NT2/D1 (cell line): ENCODE results near the gene BMF.

Experiments
- YY1 ChIP-seq: IDR thresholded peaks from 2 replicates; pipeline ENCODE4 v1.6.1; 2011; ENCODE audit not compliant: insufficient read length, insufficient read depth
- ZNF274 ChIP-seq: IDR thresholded peaks from 2 replicates; pipeline ENCODE4 v1.6.1; 2011; ENCODE audit warnings: mild to moderate bottlenecking, low read depth, low read length

DNA sequence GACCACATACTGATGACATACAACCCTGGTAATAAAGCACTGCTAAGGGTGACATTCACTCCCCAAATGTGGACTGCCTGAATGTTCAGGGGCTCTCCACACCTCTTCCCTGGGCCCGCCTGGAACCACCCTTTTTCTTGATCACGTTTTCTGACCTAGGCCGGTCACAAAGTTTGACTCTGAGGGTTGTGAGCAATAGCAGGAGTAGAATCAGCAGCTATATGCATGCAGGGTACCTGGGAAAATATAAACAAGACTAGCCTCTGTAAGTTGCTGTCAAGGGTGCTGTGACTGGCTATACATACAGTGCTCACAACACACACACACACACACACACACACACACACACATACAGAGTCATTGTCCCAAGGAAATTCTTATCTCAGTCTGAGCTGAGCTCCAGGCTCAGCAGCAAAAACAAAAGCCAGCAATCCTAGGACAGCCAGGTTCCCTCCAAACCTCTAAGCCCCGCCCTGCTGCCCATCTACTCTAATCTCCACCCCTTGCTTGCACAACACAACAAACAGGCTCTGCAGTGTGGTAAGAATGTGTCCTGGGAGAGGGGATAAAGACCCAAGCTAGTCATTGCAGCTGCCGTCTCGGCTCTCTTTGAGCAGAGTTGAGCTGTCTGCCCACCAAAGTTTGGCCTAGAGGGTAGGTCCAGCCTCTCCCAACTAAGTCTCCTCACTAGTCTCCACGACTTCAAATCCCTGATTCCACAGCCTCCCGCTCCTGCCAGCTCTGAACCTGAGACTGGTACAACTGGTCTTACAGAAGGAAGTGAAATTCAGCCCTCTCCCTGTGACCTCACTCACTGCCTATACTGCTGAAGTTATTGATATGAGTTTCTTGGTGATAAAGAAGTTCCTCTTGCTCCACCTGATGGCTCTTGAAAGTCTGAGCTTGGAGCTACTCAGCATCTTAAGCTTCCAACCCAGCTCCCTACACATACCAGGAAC is 2.2 kb downstream of the BMF start:
- TF ChIP-seq ZNF274 (no peak), YY1 (no peak)
